ENCODE results near the gene ARHGAP22. TPM values are rescaled to one million over a fixed set of nuclear protein-coding genes. Genes with fewer than 3 reads are reported as not detected.

The ARHGAP22 gene
- total RNA-seq, 1 experiment from 2014 or later = 9.9 TPM

GRCh38 chr10:48508791-48509772, 95.8 kb downstream of the ARHGAP22 start:
- ATAC-seq (no peak), DNase-seq (ENCODE audit: low read depth, low spot score) (no peak)
- no peak overlapping the region for H2AFZ ChIP-seq (ENCODE audit: low read depth, low read length, poor library complexity, severe bottlenecking)
- H3K27me3 ChIP-seq (ENCODE audit: insufficient read depth, low read length) = no peaks in the 10 kb centered on the region
- no peaks in the 10 kb centered on the region for H4K20me1 ChIP-seq (ENCODE audit: insufficient read depth)
- intact Hi-C loops (cut with micrococcal nuclease) = loop anchor here (5.0 kb wide), 1 partner anchor 292 kb away; no protein-coding TSS in a partner anchor
- BruUV-seq (replicated peaks) = no TSS peak
- no peak overlapping the region for H3K9ac ChIP-seq (ENCODE audit: low read length)
- H3K36me3 ChIP-seq (ENCODE audit: control insufficient read depth in 1 of 2, insufficient read depth in 2 of 2, low read length in 2 of 2) = no peaks in the 10 kb centered on the region
- TF ChIP-seq EGR1 (IDR thresholded peaks at IDR 0.05; ENCODE audit: low read depth) = no peak
- no peak for TF ChIP-seq ATF3 (IDR thresholded peaks at IDR 0.05)
- TF ChIP-seq SIN3A (IDR thresholded peaks at IDR 0.05; ENCODE audit: low read depth) = no peak
- TF ChIP-seq POLR2AphosphoS5 (IDR thresholded peaks at IDR 0.05; ENCODE audit: low read depth, low read length) = no peak
- TF ChIP-seq CEBPB (IDR thresholded peaks at IDR 0.05; ENCODE audit: low read depth) = no peak
- TF ChIP-seq ZFX (IDR thresholded peaks at IDR 0.05) = no peak
- no peak for TF ChIP-seq REST (IDR thresholded peaks at IDR 0.05; ENCODE audit: low read depth)
- no peak for TF ChIP-seq JUND (IDR thresholded peaks at IDR 0.05)
- TF ChIP-seq, protein P1, sequence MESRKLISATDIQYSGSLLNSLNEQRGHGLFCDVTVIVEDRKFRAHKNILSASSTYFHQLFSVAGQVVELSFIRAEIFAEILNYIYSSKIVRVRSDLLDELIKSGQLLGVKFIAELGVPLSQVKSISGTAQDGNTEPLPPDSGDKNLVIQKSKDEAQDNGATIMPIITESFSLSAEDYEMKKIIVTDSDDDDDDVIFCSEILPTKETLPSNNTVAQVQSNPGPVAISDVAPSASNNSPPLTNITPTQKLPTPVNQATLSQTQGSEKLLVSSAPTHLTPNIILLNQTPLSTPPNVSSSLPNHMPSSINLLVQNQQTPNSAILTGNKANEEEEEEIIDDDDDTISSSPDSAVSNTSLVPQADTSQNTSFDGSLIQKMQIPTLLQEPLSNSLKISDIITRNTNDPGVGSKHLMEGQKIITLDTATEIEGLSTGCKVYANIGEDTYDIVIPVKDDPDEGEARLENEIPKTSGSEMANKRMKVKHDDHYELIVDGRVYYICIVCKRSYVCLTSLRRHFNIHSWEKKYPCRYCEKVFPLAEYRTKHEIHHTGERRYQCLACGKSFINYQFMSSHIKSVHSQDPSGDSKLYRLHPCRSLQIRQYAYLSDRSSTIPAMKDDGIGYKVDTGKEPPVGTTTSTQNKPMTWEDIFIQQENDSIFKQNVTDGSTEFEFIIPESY (IDR thresholded peaks at IDR 0.05; ENCODE audit: extremely low read depth, insufficient replicate concordance, low read length) = no peak
- TF ChIP-seq FOSL1 (IDR thresholded peaks at IDR 0.05; ENCODE audit: low read depth) = no peak
- no peak for TF ChIP-seq MAX (IDR thresholded peaks at IDR 0.05)
- no peak for TF ChIP-seq ELF1 (IDR thresholded peaks at IDR 0.05; ENCODE audit: borderline replicate concordance, low read depth)
- TF ChIP-seq ZNF274 (IDR thresholded peaks at IDR 0.05; ENCODE audit: low read depth, low read length) = no peak
- TF ChIP-seq YY1 (IDR thresholded peaks at IDR 0.05; ENCODE audit: extremely low read depth, insufficient replicate concordance, low read depth, low read length) = no peak
- CTCF ChIA-PET = no interaction called here
- no peak overlapping the region for H3K4me3 ChIP-seq (replicated peaks in 1 of 2; ENCODE audit: low read depth in 1 of 2, low read length in 2 of 2)
- RAD21 ChIA-PET (ENCODE audit: low non-redundant PET in 1 of 2, low total read pairs in 2 of 2, uncharacterized antibody in 2 of 2, unreplicated experiment in 2 of 2) = no interaction called here
- H3K9me3 ChIP-seq (ENCODE audit: control insufficient read depth in 1 of 2, insufficient read depth in 1 of 2, low read depth in 1 of 2, low read length in 2 of 2) = no peaks in the 10 kb centered on the region
- POLR2A ChIA-PET = no interaction called here
- H3K79me2 ChIP-seq (ENCODE audit: insufficient read depth, low read length) = no peaks in the 10 kb centered on the region
- peak overlapping the region; percentile 28; the same call in 1 of the 2 replicates for H3K4me2 ChIP-seq (ENCODE audit: low read length)
- no peak overlapping the region for H3K27ac ChIP-seq (ENCODE audit: low read depth, low read length)
- H3K9me2 ChIP-seq (ENCODE audit: insufficient read depth) = no peaks in the 10 kb centered on the region
- peaks cover 5 to 15% of the 10 kb centered on the region in 2 experiments; a peak in 3 of 4 replicates for H3K4me1 ChIP-seq (ENCODE audit: control insufficient read depth in 1 of 2, insufficient read depth in 2 of 2, low read length in 2 of 2)

All from HCT116 (cell line).